Psoas muscle (tissue), 8 donors: Measurements from ENCODE around the gene KIAA1671. TPM values are rescaled to one million over a fixed set of nuclear protein-coding genes. Genes with fewer than 3 reads are reported as not detected.
A peak's percentile ranks its signal among the peaks of the same experiment; 100 is the strongest.

ENCODE experiments used
- ATAC-seq, 4 donors: fragments of 200-7000 bp; cut with Tn5 transposase; one replicate each; pipeline ENCODE4 v1.9.1; 2020; ENCODE audit warnings: moderate library complexity in 3 of 4, mild to moderate bottlenecking in 2 of 4
- DNase-seq, 2 donors: peaks; one replicate each; pipeline ENCODE4 v3.0.0-alpha.2; 2020
- H3K27ac ChIP-seq: fragments of 200-600 bp; one replicate; pipeline ENCODE4 v1.8.0; 2022
- H3K27me3 ChIP-seq, 3 donors: fragments of 200-600 bp in 1 of 3; one replicate each; pipeline versions ENCODE4 v1.6.1 to v1.8.0; 2013 to 2022; ENCODE audit warnings: low read length in 2 of 3, mild to moderate bottlenecking in 2 of 3, moderate library complexity in 1 of 3; ENCODE audit not compliant: insufficient read depth in 3 of 3
- H3K36me3 ChIP-seq, 2 donors: fragments of 200-600 bp in 1 of 2; one replicate each; pipeline versions ENCODE4 v1.6.1 to v1.8.0; 2013 to 2022; ENCODE audit warnings: low read depth in 1 of 2, mild to moderate bottlenecking in 1 of 2, moderate library complexity in 1 of 2; ENCODE audit not compliant: insufficient read depth in 1 of 2
- H3K4me1 ChIP-seq: fragments of 200-600 bp; one replicate; pipeline ENCODE4 v1.8.0; 2022
- H3K4me3 ChIP-seq: fragments of 200-600 bp; one replicate; pipeline ENCODE4 v1.8.0; 2022; ENCODE audit warnings: mild to moderate bottlenecking
- H3K9me3 ChIP-seq: fragments of 200-600 bp; one replicate; pipeline ENCODE4 v1.8.0; 2022
- WGBS, 3 donors: extraction: QIAGEN DNeasy Blood & Tissue Kit; methylation state at CpG; one replicate each; pipeline versions ENCODE4 v1.1.6 to v1.1.7; 2013; 5-methylcytosine and 5-hydroxymethylcytosine counted together
- intact Hi-C, 2 donors: fragments of 100-400 bp; cut with DNase I; formaldehyde crosslinking; loops; one replicate each; pipeline versions ENCODE4 v1.11.0 to v1.14.2; 2022
- polyA plus RNA-seq, 3 donors: library from polyadenylated mRNA; stranded (reverse); fragments of 200-250 nt; gene quantifications; one replicate each; pipeline ENCODE4 v1.2.3, GENCODE V29; 2013
- total RNA-seq, 4 donors: library from RNA; stranded (reverse); fragmentation: NEBNext Ultra II Directional in 2 of 4; extraction: Animal tissue kit (Norgen Biotek cat#: 25700) in 2 of 4; gene quantifications; one replicate each; pipeline versions ENCODE4 v1.2.1 to v1.2.4, GENCODE V29; 2021 to 2023
- TF ChIP-seq, protein P1 (sequence below): fragments of 200-600 bp; IDR thresholded peaks from one replicate; pipeline ENCODE4 v1.8.0; 2022; ENCODE audit warnings: antibody characterized with exemption
- donor health status: healthy with polysubstance abuse.
- donor health status: DM: no; HTN: no; CAD: no; lungs with moderate emphysema.
- donor health status: Bipolar disorder and iron deficiency.
- donor health status: healthy.
- donor health status: DM: yes; HTN: yes; CAD: no.
- donor health status: DM: no; HTN: no; CAD: no.
- donor health status: DM: no; HTN: no; CAD: no.
- donor health status: DM: yes; HTN: yes; CAD: no.

The KIAA1671 gene
- total and polyA plus RNA-seq, 7 donors, result 1.9 to 56.9 (median 15.8) TPM

DNA sequence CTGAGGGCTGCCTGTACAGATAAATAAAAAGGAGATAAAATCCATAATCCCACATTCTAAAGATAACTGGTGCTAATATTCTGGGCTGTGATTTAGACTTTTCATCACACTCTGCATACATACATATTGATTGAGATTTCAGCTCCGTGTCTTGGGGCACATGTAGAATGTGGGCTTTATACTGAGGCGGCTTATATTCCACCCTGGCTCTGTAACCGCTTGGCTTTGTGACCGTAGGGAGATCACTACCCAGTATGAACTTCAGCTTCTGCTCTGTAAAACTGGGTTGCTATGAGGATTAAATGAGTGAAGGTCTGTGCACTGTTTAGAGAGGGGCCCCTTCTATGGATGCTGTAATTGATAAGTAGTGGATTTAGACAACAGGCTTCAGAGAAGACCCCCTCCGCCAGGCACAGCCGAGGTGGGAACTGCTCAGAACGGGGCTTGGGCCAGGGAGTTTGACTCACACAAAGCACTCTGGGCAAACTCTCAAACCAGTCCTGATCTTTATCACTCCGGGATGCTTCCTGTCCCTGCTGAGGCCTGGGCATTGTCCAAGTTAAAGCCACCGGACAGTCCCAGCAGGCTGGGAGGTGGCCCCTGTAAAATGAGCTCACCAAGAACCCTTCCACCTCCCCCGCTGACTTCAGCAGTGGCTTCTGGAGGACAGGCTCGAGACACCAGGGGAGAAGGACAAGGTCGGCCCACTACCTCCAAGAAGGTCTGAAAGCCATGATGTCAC is 17.2 kb downstream of the KIAA1671 start:
- WGBS, 3 donors, result 25 to 46% (median 30%) methylated on average over 12 of the region's 12 CpGs
- no peaks in the 10 kb centered on the region for H3K27me3 ChIP-seq
- ATAC-seq (peak; percentile 53 to 70 (median 64)), DNase-seq (peak; percentile 59 to 72)
- no peaks in the 10 kb centered on the region for H3K9me3 ChIP-seq
- peak overlapping the region; percentile 70 for H3K27ac ChIP-seq
- H3K36me3 ChIP-seq, result no peaks in the 10 kb centered on the region
- peaks cover 8% of the 10 kb centered on the region for H3K4me1 ChIP-seq
- intact Hi-C loops, result no loop called here
- TF ChIP-seq, protein P1, sequence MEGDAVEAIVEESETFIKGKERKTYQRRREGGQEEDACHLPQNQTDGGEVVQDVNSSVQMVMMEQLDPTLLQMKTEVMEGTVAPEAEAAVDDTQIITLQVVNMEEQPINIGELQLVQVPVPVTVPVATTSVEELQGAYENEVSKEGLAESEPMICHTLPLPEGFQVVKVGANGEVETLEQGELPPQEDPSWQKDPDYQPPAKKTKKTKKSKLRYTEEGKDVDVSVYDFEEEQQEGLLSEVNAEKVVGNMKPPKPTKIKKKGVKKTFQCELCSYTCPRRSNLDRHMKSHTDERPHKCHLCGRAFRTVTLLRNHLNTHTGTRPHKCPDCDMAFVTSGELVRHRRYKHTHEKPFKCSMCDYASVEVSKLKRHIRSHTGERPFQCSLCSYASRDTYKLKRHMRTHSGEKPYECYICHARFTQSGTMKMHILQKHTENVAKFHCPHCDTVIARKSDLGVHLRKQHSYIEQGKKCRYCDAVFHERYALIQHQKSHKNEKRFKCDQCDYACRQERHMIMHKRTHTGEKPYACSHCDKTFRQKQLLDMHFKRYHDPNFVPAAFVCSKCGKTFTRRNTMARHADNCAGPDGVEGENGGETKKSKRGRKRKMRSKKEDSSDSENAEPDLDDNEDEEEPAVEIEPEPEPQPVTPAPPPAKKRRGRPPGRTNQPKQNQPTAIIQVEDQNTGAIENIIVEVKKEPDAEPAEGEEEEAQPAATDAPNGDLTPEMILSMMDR, result no peak
- H3K4me3 ChIP-seq, result no peak overlapping the region

GRCh38 chr22:24972369-24972768 is 19.9 kb downstream of the KIAA1671 start:
- intact Hi-C loops, result no loop called here

GRCh38 chr22:24973872-24974271 is 21.4 kb downstream of the KIAA1671 start:
- WGBS, 3 donors, result 67 to 84% (median 72%) methylated on average over 6 of the region's 6 CpGs
- H3K27ac ChIP-seq, result no peak overlapping the region

More at GRCh38 chr22:24972369-24972768, 19.9 kb downstream of the KIAA1671 start:
- Histone ChIP-seq H3K4me3 (no peak overlapping the region), H3K9me3 (no peaks in the 10 kb centered on the region), H3K36me3 (no peaks in the 10 kb centered on the region), H3K4me1 (peaks cover 5% of the 10 kb centered on the region), H3K27me3 (no peaks in the 10 kb centered on the region), H3K27ac (no peak overlapping the region)
- 72 to 100% (median 96%) methylated on average over 2 of the region's 2 CpGs for WGBS, 3 donors
- TF ChIP-seq, protein P1, result no peak
- no peak for DNase-seq
- ATAC-seq, result no peak

GRCh38 chr22:24975125-24975640 is 22.7 kb downstream of the KIAA1671 start:
- no peaks in the 10 kb centered on the region for H3K9me3 ChIP-seq
- ATAC-seq, result no peak
- intact Hi-C loops, result no loop called here
- no peak overlapping the region for H3K27ac ChIP-seq
- WGBS, 3 donors, result 87 to 93% (median 90%) methylated on average over 5 of the region's 5 CpGs
- no peaks in the 10 kb centered on the region for H3K4me1 ChIP-seq
- DNase-seq, result no peak
- TF ChIP-seq, protein P1, result no peak
- no peaks in the 10 kb centered on the region for H3K36me3 ChIP-seq
- H3K4me3 ChIP-seq, result no peak overlapping the region
- H3K27me3 ChIP-seq, result no peaks in the 10 kb centered on the region

More at GRCh38 chr22:24973872-24974271, 21.4 kb downstream of the KIAA1671 start:
- intact Hi-C loops, result no loop called here
- TF ChIP-seq, protein P1, result no peak
- Histone ChIP-seq H3K9me3 (no peaks in the 10 kb centered on the region), H3K4me3 (no peak overlapping the region), H3K36me3 (no peaks in the 10 kb centered on the region), H3K4me1 (no peaks in the 10 kb centered on the region), H3K27me3 (no peaks in the 10 kb centered on the region)
- DNase-seq (no peak), ATAC-seq (no peak)
